H1 (cell line): Measurements from ENCODE around the gene ZNF134. TPM values are rescaled to one million over a fixed set of nuclear protein-coding genes. Genes with fewer than 3 reads are reported as not detected.

Source experiments
- CBX8 ChIP-seq: fragments of 300-800, 300-1000 bp; sonication (generic); IDR thresholded peaks from 2 replicates; pipeline ENCODE4 v1.7.1; 2016; ENCODE audit warnings: low read depth, low read length, borderline replicate concordance
- polyA plus RNA-seq, 7 experiments: library from polyadenylated mRNA; depleted of rRNA in 3 of 7; stranded (reverse) in 5 of 7; unstranded in 2 of 7; fragments of >200 nt in 5 of 7; fragments of 200-250 nt in 2 of 7; gene quantifications; 1 replicate in 5 of 7; 2 replicates in 1 of 7; 4 replicates in 1 of 7; pipeline versions ENCODE4 v1.2.1 to v1.2.3, GENCODE V29; 2011 to 2013; ENCODE audit warnings: missing spikeins in 2 of 7, mixed read lengths in 2 of 7
- total RNA-seq: library from RNA; stranded (reverse); fragmentation: NEBNext Ultra II Directional; extraction: Animal tissue kit (Norgen Biotek cat#: 25700); gene quantifications from 2 replicates; pipeline ENCODE4 v1.2.1, GENCODE V29; 2021

The ZNF134 gene
- total and polyA plus RNA-seq, 2 of the 8 experiments (the other 6 are each of a cell fraction or from before 2014, with no cell fraction given), result 16.6 to 54.6 TPM

- no peak for TF ChIP-seq CBX8
These were observed 41.4 kb downstream of the ZNF134 start (continued) for GRCh38 chr19:57655443-57655842.
